Coronary artery (tissue), 2 donors: ENCODE data around the gene RPS6KA3.
A peak's percentile ranks its signal among the peaks of the same experiment; 100 is the strongest.
"Not testable (repeated sequence)": the region's sequence is repeated elsewhere in the genome, so short reads cannot be mapped to it uniquely, and the experiment has no call there.

Experiments used
- DNase-seq: peaks from one replicate; pipeline ENCODE4 v3.0.0-alpha.2; 2017; ENCODE audit warnings: low spot score
- H3K27ac ChIP-seq, 2 donors: fragments of 200-600 bp; sonication (generic); one replicate each; pipeline ENCODE4 v1.5.1; 2016 to 2019
- H3K4me3 ChIP-seq: fragments of 200-600 bp; sonication (generic); 2 replicates; pipeline ENCODE4 v1.5.1; 2016; ENCODE audit warnings: mild to moderate bottlenecking, moderate library complexity
- CTCF ChIP-seq: fragments of 200-600 bp; sonication (generic); IDR thresholded peaks from one replicate; pipeline ENCODE4 v1.5.1; 2019; ENCODE audit warnings: antibody characterized with exemption

Gene RPS6KA3

GRCh38 chrX:20140420-20140819 lies 126.3 kb downstream of the RPS6KA3 start:
- Histone ChIP-seq H3K27ac (no peak overlapping the region), H3K4me3 (peak overlapping the region; percentile 93)
- TF ChIP-seq CTCF, result no peak
- no peak for DNase-seq

DNA sequence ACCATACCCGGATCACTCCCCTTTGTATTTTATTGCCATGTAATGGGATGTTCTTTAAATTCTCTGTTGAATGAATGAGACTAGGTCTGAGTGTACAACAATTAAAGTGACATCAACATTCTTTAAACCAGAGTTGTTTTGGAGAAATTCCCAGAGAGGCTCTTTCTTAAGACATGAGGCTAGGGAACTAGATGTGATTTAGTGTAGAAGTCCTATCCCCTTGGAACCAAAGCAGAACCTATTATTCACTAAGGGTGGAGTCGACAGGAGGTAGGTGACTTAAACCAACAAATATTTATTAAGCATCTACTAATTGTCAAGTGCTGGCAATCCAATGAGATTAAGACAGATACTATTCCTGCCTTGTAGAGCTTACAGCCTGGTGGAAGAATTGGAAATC lies 126.7 kb downstream of the RPS6KA3 start:
- H3K4me3 ChIP-seq, result peak overlapping the region; percentile 93
- TF ChIP-seq CTCF, result no peak
- H3K27ac ChIP-seq, result no peak overlapping the region
- no peak for DNase-seq

GRCh38 chrX:20135944-20136343 lies 130.8 kb downstream of the RPS6KA3 start:
- H3K4me3 ChIP-seq, result no peak overlapping the region
- DNase-seq, result no peak
- no peak overlapping the region for H3K27ac ChIP-seq
- TF ChIP-seq CTCF, result no peak

DNA sequence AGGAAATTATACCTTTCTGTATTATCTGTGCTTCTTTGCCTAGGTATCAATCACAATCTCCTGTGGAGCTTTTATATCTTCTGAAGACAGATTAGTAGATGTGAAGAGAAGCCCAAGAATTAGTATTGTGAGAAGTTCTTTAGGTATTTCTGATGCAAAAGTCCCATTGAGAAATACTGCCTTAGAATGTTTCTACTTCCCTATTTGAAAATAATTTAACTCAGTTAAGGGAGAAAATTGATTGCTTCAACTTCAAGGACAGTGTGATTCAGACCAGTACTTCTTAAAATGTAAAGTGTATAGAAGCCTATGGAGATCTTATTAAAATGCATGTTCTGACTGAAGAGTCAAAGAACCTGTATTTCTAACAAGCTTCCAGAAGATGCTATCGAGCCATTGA lies 134.0 kb downstream of the RPS6KA3 start:
- DNase-seq, result no peak
- TF ChIP-seq CTCF, result no peak
- H3K4me3 ChIP-seq, result no peak overlapping the region
- H3K27ac ChIP-seq, result no peak overlapping the region

DNA sequence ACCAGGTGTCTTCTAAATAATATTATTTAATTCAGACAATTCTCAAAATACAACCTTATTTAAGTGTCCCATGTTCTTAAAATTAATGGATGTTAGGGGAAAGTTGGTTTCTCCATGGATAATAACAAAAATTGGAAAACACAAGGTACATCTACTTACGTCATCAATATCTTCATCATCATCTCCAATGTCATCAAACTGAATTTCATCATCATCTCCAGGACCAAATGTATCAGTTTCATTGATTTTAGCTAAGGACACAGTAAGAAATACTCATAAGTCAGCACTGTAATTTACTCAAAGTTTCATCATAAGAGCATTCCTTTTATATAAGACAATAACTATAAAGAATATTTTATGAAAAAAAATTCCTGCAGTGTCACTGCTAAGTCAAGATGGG lies 136.4 kb downstream of the RPS6KA3 start:
- DNase-seq, result no peak
- Histone ChIP-seq H3K4me3 (no peak overlapping the region), H3K27ac (no peak overlapping the region)
- TF ChIP-seq CTCF, result no peak

- TF ChIP-seq CTCF, result no peak
- no peak overlapping the region for H3K27ac ChIP-seq
Observed at GRCh38 chrX:20129547-20129946, 137.2 kb downstream of the RPS6KA3 start.

GRCh38 chrX:20128670-20129069 lies 138.0 kb downstream of the RPS6KA3 start:
- TF ChIP-seq CTCF, result no peak
- no peak for DNase-seq
- no peak overlapping the region for H3K27ac ChIP-seq
- H3K4me3 ChIP-seq, result no peak overlapping the region

More at GRCh38 chrX:20129547-20129946, 137.2 kb downstream of the RPS6KA3 start:
- no peak for DNase-seq
- H3K4me3 ChIP-seq, result no peak overlapping the region

DNA sequence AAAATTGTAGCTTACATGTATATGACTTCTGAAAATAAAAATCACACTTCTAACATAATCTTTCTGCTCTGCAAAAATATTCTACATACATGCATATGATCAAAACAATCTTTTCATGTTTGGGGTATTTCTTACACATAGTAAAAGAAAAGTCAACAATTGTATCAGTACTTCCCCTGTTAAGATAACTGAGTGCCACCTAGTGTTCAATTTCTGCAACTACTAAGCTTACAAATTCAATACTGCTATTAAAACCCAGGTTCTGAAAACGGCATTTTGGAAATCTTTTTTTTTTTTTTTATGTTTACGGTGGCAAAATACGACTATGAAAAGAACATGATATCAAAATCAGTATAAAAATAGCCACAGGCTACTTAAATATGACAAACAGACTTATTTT lies 139.3 kb downstream of the RPS6KA3 start:
- H3K4me3 ChIP-seq, DNase-seq, H3K27ac ChIP-seq: not testable (repeated sequence)

GRCh38 chrX:20126833-20127232 lies 139.9 kb downstream of the RPS6KA3 start:
- not testable (repeated sequence) for H3K27ac ChIP-seq, DNase-seq, H3K4me3 ChIP-seq
